ENCODE results near the gene TRERF1.

- TF ChIP-seq POLR2A (IDR thresholded peaks at IDR 0.05) (no peak), CTCF (IDR thresholded peaks at IDR 0.05) (no peak)
Measured at GRCh38 chr6:42306439-42307140, 145.1 kb downstream of the TRERF1 start.

All from lower leg skin (tissue), 3 donors.